KOPT-K1 (cell line): ENCODE data around the gene SRRM5.
"Not testable (repeated sequence)": the region's sequence is repeated elsewhere in the genome, so short reads cannot be mapped to it uniquely, and the experiment has no call there.

Experiments
- H3K27ac ChIP-seq: fragments of 200-600 bp; sonication (generic); 2 replicates; pipeline ENCODE4 v1.5.1; 2016; ENCODE audit warnings: antibody characterized with exemption, mild to moderate bottlenecking, low read depth, low read length; ENCODE audit not compliant: poor library complexity, severe bottlenecking
- H3K36me3 ChIP-seq: fragments of 200-600 bp; sonication (generic); 2 replicates; pipeline ENCODE4 v1.5.1; 2017; ENCODE audit warnings: antibody characterized with exemption, mild to moderate bottlenecking, low read length, moderate library complexity; ENCODE audit not compliant: insufficient read depth
- H3K9me3 ChIP-seq: fragments of 200-600 bp; sonication (generic); 2 replicates; pipeline ENCODE4 v1.5.1; 2017; ENCODE audit warnings: antibody characterized with exemption, low read length, mild to moderate bottlenecking; ENCODE audit not compliant: insufficient read depth, poor library complexity, severe bottlenecking

SRRM5 gene

GRCh38 chr19:43582495-43582894, 29.4 kb upstream of the SRRM5 start:
- peak overlapping the region; percentile 98 for H3K27ac ChIP-seq
- peaks cover 32% of the 10 kb centered on the region for H3K36me3 ChIP-seq
- H3K9me3 ChIP-seq: no peaks in the 10 kb centered on the region

GRCh38 chr19:43584484-43584883, 27.4 kb upstream of the SRRM5 start:
- H3K36me3 ChIP-seq: peaks cover 46% of the 10 kb centered on the region

GRCh38 chr19:43586346-43586745, 25.5 kb upstream of the SRRM5 start:
- H3K36me3 ChIP-seq: peaks cover 61% of the 10 kb centered on the region
- H3K27ac ChIP-seq: no peak overlapping the region
- no peaks in the 10 kb centered on the region for H3K9me3 ChIP-seq

More at GRCh38 chr19:43584484-43584883, 27.4 kb upstream of the SRRM5 start:
- Histone ChIP-seq H3K9me3 (no peaks in the 10 kb centered on the region), H3K27ac (no peak overlapping the region)

GRCh38 chr19:43587029-43587428, 24.9 kb upstream of the SRRM5 start:
- not testable (repeated sequence) for H3K27ac ChIP-seq, H3K9me3 ChIP-seq
- H3K36me3 ChIP-seq: peaks cover 67% of the 10 kb centered on the region

- H3K36me3 ChIP-seq: peaks cover 86% of the 10 kb centered on the region
- H3K27ac ChIP-seq: no peak overlapping the region
- H3K9me3 ChIP-seq: no peaks in the 10 kb centered on the region
Measured at GRCh38 chr19:43589277-43589676, 22.6 kb upstream of the SRRM5 start.

GRCh38 chr19:43589678-43590077, 22.2 kb upstream of the SRRM5 start:
- H3K27ac ChIP-seq: no peak overlapping the region
- H3K9me3 ChIP-seq: no peaks in the 10 kb centered on the region
- H3K36me3 ChIP-seq: peaks cover 82% of the 10 kb centered on the region

- Histone ChIP-seq H3K27ac (no peak overlapping the region), H3K36me3 (peaks cover 57% of the 10 kb centered on the region), H3K9me3 (no peaks in the 10 kb centered on the region)
Measured at GRCh38 chr19:43591904-43592772, 19.8 kb upstream of the SRRM5 start.

- no peaks in the 10 kb centered on the region for H3K9me3 ChIP-seq
- no peak overlapping the region for H3K27ac ChIP-seq
- H3K36me3 ChIP-seq: peaks cover 53% of the 10 kb centered on the region
Measured at GRCh38 chr19:43592800-43593350, 19.0 kb upstream of the SRRM5 start.

GRCh38 chr19:43594081-43594697, 17.7 kb upstream of the SRRM5 start:
- Histone ChIP-seq H3K9me3 (no peaks in the 10 kb centered on the region), H3K27ac (no peak overlapping the region), H3K36me3 (peaks cover 58% of the 10 kb centered on the region)

GRCh38 chr19:43594710-43595604, 16.9 kb upstream of the SRRM5 start:
- peaks cover 62% of the 10 kb centered on the region for H3K36me3 ChIP-seq
- H3K9me3 ChIP-seq: no peaks in the 10 kb centered on the region
- H3K27ac ChIP-seq: peak overlapping the region; percentile 86

- Histone ChIP-seq H3K9me3 (no peaks in the 10 kb centered on the region), H3K27ac (peak overlapping the region; percentile 86), H3K36me3 (peaks cover 62% of the 10 kb centered on the region)
Measured at GRCh38 chr19:43595605-43595998, 16.3 kb upstream of the SRRM5 start.

- peaks cover 62% of the 10 kb centered on the region for H3K36me3 ChIP-seq
- H3K27ac ChIP-seq: peak within 1 kb of the TSS; percentile 86
- no peaks in the 10 kb centered on the region for H3K9me3 ChIP-seq
Measured at GRCh38 chr19:43595999-43596841, 15.7 kb upstream of the SRRM5 start, which contains the start of the genes IRGQ and ZNF576. IRGQ (minus strand) TSS chr19:43596134; CDS start chr19:43595338, 796 bp downstream. ZNF576 (plus strand) TSS chr19:43596595; CDS start chr19:43597109, 514 bp downstream.

- Histone ChIP-seq H3K36me3 (peaks cover 64% of the 10 kb centered on the region), H3K27ac (peak overlapping the region; percentile 86), H3K9me3 (no peaks in the 10 kb centered on the region)
Measured at GRCh38 chr19:43596842-43597461, 14.9 kb upstream of the SRRM5 start.
